Glomerular endothelial cell (primary cell): ENCODE data around the gene CCDC87. TPM values are rescaled to one million over a fixed set of nuclear protein-coding genes. Genes with fewer than 3 reads are reported as not detected.
"Not testable (repeated sequence)": the region's sequence is repeated elsewhere in the genome, so short reads cannot be mapped to it uniquely, and the experiment has no call there.

ENCODE experiments used
- DNase-seq: peaks from one replicate; pipeline ENCODE4 v3.0.0-alpha.2; 2011; ENCODE audit warnings: low read depth, low spot score; ENCODE audit errors: extremely low read depth
- total RNA-seq: library from RNA; depleted of rRNA; stranded (reverse); fragments of >200 nt; gene quantifications from 2 replicates; pipeline ENCODE4 v1.2.3, GENCODE V29; 2015

Gene CCDC87
- total RNA-seq, 1 donor from 2014 or later, result 0.18 TPM

GRCh38 chr11:66585447-66585846 is 7.4 kb downstream of the CCDC87 start:
- DNase-seq, result not testable (repeated sequence)

- DNase-seq, result not testable (repeated sequence)
Measured at GRCh38 chr11:66582565-66583147, 10.2 kb downstream of the CCDC87 start.

DNA sequence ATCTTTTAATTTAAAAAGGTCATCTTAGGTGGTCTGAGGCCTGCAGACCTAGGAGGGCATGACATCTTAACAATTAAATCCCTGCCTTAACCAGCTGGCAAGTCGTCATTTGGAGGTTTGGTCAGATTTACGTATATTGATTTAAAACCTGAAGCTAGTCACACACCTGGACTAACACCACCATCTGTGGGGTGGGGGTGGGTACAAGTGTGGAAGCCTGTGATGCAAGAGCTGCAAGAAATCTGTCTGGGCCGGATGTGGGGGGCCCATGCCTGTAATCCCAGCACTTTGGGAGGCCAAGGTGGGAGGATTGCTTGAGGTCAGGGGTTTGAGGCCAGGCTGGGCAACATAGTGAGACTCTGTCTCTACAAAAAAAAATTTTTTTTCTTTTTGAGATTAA is 11.6 kb downstream of the CCDC87 start:
- DNase-seq, result no peak

GRCh38 chr11:66580803-66581202 is 12.1 kb downstream of the CCDC87 start:
- DNase-seq, result no peak

- peak; percentile 10 for DNase-seq
Measured at GRCh38 chr11:66579017-66579606, 13.8 kb downstream of the CCDC87 start.

DNA sequence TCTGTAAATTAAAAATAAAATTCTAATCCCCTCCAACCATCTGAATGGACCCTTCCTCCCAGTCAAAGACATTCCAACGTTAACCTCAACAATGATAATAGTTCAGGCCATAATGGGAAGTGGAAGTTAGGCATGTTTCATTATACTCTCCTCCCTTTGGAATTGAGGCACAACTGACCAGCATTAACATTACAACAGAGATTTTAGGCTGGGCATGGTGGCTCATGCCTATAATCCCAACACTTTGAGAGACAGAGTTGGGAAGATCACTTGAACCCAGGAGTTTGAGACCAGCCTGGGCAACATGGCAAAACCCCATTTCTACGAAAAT is 22.0 kb downstream of the CCDC87 start:
- DNase-seq, result no peak

DNA sequence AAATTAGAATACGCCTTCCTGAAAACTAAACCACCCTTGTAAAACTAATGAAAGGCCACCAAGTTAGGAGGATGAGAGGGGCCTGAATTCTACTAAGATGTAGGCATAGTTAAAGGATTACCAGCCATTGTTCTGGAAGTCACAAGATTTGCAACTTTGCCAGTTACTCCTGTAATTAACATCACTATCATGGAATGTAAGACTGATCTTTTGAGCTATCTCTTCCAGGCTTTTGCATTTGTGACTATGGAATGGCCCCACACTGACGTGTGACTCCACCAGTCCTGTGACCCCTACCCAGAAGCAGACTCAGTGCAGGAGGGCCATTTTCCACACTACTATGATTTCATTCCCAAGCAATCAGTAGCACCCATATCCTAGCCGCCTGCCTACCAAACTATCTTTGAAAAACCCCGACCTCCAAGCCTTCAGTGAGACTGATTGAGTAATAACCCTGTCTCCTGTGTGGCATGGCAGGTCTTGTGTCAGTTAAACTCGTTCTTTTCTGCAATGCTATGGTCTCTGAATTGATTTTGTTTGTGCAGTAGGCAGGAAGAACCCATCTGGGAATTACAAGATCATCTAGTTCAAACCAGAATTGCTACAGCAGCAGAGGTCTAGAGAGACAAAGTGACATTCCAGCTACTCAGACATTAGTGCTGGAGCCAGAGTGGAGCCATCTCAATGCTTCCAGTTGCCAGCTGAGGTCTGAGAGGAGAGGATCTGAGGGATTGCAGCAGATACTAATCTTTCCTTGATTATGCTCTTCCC is 22.6 kb downstream of the CCDC87 start:
- DNase-seq, result no peak

DNA sequence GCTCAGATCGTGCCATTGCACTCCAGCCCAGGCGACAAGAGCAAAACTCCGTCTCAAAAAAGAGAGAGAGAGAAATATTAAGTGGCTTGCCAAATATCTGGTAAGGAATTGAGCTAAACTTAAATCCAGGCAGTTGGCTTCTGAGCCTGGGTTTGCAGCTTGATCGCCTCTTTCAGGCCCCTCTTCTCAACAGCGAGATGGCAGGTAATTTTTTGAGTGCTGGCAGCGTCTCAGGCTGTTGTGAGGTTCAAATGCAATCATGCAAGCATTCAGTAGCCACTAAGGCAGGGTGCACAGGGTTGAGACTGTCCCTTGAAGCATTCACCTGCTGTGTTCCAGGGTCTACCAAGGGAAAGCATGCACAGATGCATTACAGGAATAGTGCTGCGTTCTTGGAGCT is 23.8 kb downstream of the CCDC87 start:
- DNase-seq, result no peak

- no peak for DNase-seq
Measured at GRCh38 chr11:66568124-66568916, 24.5 kb downstream of the CCDC87 start, which contains the start of gene CTSF. Gene CTSF, minus strand, starts transcription at chr11:66568606. Its CDS starts 120 bp downstream, at chr11:66568486.

DNA sequence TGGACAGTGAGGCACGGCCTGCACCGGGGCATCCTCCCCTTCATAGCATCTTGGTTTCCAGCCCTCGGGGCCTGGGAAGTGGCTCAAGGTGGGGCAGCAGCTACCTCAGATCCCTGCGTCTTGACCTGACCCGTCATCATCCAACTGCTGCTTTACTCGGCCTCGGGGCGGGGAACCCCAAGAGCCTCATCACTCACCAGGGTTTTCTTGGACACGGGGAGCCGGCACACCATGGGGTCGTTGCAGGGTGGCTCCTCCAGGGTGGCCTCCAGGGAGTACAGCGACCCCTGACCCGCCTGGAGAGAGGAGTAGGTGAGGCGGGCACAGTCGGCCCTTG is 25.1 kb downstream of the CCDC87 start:
- no peak for DNase-seq

DNA sequence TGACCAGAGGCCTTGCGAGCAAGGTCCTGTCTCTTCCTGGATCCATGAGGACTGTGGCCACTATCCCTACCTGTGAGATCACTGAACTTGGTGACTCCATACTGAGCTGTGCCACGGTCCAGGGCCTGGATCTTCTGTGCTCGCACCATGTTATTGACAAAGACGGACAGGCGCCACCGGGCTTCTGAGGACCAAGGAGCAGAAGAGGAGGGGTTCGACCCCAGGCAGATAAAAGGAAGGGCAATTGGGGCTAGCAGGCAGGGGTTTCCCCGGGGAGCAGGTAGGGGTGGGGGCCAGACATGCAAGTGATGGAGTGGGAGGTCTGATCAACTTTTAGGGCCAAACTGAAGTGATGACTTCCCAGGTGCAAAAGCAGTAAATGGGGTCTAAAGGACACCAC is 26.6 kb downstream of the CCDC87 start:
- no peak for DNase-seq

DNA sequence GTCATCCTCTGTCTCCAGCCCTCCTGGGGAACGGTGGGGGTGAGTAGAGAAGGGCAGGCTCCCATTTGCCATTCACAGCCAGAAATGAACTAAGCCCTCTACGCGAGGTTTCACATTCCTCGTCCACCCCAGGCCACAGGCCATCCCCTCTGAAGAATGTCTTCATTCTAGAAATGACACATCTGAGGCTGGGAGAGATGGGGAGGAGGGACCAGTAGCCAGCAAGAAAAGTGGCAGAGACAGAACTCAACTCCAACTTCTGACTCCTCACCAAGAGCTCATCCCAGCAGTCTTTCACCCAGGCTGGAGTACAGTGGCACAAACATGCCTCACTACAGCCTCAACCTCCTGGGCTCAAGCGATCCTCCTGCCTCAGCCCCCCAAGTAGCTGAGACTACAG is 27.9 kb downstream of the CCDC87 start:
- no peak for DNase-seq

GRCh38 chr11:66564538-66564937 is 28.3 kb downstream of the CCDC87 start:
- no peak for DNase-seq

GRCh38 chr11:66563832-66564231 is 29.0 kb downstream of the CCDC87 start:
- no peak for DNase-seq

- DNase-seq, result no peak
Measured at GRCh38 chr11:66562907-66563583, 29.8 kb downstream of the CCDC87 start.

DNA sequence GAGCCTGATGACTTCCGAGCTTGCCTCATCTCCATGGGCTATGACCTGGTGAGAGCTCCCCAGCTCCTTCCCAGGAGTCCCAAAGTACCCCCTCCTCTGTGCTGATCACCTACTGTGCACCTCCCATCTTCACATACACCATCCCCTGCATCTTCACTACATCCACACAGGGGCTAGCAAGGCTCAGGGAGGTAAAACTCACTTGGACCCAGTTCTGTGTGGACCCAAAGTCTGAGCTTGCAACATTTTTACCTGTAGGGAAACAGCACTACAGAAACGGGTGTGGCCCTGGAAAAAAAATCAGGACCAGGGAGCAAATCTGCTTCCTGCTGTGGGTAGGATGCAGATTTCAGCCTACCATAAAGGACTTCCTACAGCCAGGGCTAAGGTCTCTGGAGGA is 30.6 kb downstream of the CCDC87 start:
- DNase-seq, result no peak

DNA sequence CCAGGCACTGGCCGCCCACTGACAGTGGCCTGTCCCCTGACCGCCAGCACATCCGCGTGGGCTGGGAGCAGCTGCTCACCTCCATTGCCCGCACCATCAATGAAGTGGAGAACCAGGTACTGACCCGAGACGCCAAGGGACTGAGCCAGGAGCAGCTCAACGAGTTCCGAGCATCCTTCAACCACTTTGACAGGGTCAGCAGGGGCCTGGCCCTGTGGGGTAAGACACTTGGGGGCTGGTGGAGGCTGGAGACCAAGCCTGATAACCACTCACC is 31.0 kb downstream of the CCDC87 start:
- DNase-seq, result no peak

DNA sequence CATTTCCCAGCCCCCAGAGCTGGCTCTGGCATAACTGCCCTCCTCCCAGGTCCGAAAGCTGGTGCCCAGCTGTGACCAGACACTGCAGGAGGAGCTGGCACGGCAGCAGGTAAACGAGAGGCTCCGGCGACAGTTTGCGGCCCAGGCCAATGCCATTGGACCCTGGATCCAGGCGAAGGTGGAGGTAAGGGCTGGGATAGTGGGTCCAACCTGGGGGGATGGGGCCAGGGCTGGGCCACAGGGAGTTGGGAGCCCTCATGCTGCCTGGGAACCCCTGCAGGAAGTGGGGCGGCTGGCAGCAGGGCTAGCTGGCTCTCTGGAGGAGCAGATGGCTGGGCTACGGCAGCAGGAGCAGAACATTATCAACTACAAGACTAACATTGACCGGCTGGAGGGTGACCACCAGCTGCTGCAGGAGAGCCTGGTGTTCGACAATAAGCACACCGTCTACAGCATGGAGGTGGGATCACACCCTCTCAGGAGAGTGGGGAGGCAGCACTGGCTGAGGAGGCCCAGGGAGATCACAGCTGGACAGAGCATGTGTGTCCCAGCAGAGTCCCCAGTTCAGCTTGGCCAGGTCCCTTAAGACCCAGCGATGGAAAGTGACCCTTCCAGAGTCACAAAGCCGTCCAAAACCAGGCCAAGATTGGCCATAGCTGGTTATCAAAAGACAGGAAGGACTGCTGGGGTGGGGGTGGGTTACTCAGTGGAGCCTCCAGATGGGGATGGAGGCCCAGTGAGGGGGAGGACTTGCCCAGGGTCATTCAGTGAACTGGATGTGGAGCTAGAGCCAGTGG is 31.5 kb downstream of the CCDC87 start:
- no peak for DNase-seq

DNA sequence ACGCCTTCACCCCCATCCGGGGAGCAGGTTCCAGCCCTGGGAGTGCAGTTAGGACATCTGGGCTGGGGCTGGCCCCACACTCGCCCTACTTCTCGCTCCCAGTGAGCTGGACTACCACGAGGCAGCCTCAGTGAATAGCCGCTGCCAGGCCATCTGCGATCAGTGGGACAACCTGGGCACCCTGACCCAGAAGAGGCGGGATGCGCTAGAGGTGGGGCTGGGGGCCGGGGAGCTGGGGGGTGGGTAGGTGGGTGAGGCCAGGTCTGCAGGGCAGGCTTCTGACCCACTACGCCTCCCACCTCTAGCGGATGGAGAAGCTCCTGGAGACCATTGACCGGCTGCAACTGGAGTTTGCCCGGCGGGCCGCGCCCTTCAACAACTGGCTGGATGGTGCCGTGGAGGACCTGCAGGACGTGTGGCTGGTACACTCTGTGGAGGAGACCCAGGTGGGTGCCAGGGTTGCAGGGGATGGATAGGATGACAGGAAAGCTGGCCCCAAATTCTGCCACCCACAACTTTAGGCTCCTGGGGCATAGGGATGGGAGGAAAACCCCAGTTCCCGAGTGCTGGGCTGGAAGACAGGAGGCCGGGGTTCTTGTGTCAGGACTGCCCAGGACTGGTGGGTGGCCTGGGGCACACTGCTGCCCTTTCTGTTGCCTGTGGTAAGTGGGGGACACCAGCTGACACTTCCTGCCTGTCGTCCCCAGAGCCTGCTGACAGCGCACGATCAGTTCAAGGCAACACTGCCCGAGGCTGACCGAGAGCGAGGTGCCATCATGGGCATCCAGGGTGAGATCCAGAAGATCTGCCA is 32.8 kb downstream of the CCDC87 start:
- DNase-seq, result no peak
